Tibial nerve (tissue), 4 donors: ENCODE measurements around the gene ZDHHC11.
"Not testable (repeated sequence)": the region's sequence is repeated elsewhere in the genome, so short reads cannot be mapped to it uniquely, and the experiment has no call there.

ENCODE experiments used
- EP300 ChIP-seq, 2 donors: sonication (generic); formaldehyde crosslinking; IDR thresholded peaks; one replicate each; pipeline ENCODE4 v1.6.1; 2017; ENCODE audit warnings: antibody characterized with exemption in 2 of 2, mild to moderate bottlenecking in 1 of 2
- TF ChIP-seq, protein P1 (sequence below), 5 experiments: fragments of 200-600 bp in 3 of 5; fragments of 450-650 bp in 2 of 5; sonication (generic) in 3 of 5; IDR thresholded peaks; one replicate each; pipeline ENCODE4 v1.5.1; 2016 to 2019; ENCODE audit warnings: antibody characterized with exemption in 5 of 5, mild to moderate bottlenecking in 3 of 5, moderate library complexity in 2 of 5

DNA sequence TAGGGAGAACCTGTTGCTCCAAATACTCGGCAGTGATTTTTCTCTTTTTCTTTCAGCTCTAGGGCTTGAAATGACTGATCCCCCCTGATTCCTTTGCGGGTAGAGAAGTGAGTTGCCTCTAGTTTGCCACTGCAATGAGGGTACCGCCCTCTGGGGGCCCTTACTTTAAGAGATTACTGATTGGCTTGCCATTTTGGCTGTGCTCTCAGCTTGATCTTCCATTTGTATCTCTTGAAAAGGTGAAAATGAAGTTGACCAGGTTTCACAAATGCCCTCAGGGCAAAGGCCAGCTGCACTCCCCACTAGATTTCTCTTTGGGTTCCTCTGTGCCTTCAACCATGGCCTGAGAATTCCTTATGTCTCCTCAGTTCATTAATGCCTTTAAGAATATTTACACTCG lies 52.8 kb downstream of the ZDHHC11 start:
- TF ChIP-seq, protein P1, sequence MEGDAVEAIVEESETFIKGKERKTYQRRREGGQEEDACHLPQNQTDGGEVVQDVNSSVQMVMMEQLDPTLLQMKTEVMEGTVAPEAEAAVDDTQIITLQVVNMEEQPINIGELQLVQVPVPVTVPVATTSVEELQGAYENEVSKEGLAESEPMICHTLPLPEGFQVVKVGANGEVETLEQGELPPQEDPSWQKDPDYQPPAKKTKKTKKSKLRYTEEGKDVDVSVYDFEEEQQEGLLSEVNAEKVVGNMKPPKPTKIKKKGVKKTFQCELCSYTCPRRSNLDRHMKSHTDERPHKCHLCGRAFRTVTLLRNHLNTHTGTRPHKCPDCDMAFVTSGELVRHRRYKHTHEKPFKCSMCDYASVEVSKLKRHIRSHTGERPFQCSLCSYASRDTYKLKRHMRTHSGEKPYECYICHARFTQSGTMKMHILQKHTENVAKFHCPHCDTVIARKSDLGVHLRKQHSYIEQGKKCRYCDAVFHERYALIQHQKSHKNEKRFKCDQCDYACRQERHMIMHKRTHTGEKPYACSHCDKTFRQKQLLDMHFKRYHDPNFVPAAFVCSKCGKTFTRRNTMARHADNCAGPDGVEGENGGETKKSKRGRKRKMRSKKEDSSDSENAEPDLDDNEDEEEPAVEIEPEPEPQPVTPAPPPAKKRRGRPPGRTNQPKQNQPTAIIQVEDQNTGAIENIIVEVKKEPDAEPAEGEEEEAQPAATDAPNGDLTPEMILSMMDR (IDR thresholded peaks at IDR 0.05), result not testable (repeated sequence)
- not testable (repeated sequence) for TF ChIP-seq EP300 (IDR thresholded peaks at IDR 0.05)
